GM12874 (cell line): ENCODE results near the gene WFDC9.
A peak's percentile ranks its signal among the peaks of the same experiment; 100 is the strongest.

ENCODE experiments used
- TF ChIP-seq, protein P1 (sequence below): IDR thresholded peaks from 2 replicates; pipeline ENCODE4 v1.5.1; 2011; ENCODE audit warnings: low read depth, mild to moderate bottlenecking, control low read depth, low read length, moderate library complexity; ENCODE audit not compliant: insufficient read depth

Gene WFDC9

DNA sequence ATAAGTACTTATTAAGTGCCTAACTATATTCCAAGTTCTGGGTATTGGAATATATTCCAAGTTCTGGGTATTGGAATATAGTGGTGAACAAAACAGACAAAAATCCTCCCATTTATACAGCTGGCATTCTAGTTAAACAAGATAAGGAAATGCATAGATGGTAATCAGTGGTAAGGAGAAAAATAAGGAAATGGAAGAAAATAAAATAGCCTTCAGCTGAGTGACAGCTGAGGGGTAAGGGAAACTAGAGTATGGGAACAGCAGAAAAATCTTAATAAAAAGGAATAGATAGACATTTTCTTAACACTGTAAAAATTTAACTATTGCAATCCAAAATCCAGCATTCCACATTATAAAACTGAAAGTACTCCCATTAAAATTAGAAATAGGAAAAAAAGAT lies 18.8 kb downstream of the WFDC9 start:
- TF ChIP-seq, protein P1, sequence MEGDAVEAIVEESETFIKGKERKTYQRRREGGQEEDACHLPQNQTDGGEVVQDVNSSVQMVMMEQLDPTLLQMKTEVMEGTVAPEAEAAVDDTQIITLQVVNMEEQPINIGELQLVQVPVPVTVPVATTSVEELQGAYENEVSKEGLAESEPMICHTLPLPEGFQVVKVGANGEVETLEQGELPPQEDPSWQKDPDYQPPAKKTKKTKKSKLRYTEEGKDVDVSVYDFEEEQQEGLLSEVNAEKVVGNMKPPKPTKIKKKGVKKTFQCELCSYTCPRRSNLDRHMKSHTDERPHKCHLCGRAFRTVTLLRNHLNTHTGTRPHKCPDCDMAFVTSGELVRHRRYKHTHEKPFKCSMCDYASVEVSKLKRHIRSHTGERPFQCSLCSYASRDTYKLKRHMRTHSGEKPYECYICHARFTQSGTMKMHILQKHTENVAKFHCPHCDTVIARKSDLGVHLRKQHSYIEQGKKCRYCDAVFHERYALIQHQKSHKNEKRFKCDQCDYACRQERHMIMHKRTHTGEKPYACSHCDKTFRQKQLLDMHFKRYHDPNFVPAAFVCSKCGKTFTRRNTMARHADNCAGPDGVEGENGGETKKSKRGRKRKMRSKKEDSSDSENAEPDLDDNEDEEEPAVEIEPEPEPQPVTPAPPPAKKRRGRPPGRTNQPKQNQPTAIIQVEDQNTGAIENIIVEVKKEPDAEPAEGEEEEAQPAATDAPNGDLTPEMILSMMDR = no peak

- TF ChIP-seq, protein P1 = no peak
Observed at GRCh38 chr20:45611054-45611453, 20.0 kb downstream of the WFDC9 start.

GRCh38 chr20:45607810-45608209 lies 23.3 kb downstream of the WFDC9 start:
- TF ChIP-seq, protein P1 = no peak

- TF ChIP-seq, protein P1 = no peak
Observed at GRCh38 chr20:45595235-45595634, 35.8 kb downstream of the WFDC9 start.

- TF ChIP-seq, protein P1 = no peak
Observed at GRCh38 chr20:45593498-45593897, 37.6 kb downstream of the WFDC9 start.

- TF ChIP-seq, protein P1 = peak; percentile 74
Observed at GRCh38 chr20:45592574-45593189, 38.4 kb downstream of the WFDC9 start.

DNA sequence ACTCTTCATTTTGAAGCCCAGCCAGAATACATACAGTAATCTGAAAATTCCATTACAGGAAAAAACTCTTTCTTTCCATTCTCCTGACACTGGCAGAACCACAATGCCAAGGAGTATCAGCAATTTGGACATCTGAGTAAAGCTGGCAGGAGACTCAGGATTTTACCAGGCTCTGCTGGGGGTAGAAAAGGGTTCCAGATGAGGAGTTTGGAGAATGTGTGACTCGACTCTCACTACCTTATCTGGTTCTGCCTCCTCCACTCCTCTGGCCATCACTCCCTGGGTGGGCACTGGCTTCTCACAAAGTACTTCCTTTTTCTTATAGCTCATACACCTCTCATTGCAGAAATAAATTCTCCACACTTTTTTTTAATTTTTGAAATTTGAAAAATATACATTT lies 41.4 kb downstream of the WFDC9 start:
- TF ChIP-seq, protein P1 = no peak
